T-helper 1 cell treated with Interleukin-12 subunit alpha and Interleukin-12 subunit beta and Interleukin-4 antibody, amounts not matched to agents 30 μg/mL and 1 μg/mL, for 36 hours (primary cell): Measurements from ENCODE around the gene PRKG2.
"Not testable (repeated sequence)": the region's sequence is repeated elsewhere in the genome, so short reads cannot be mapped to it uniquely, and the experiment has no call there.

Source experiments
- H3K27ac Mint-ChIP-seq: one replicate; pipeline ENCODE4 v1.8.0; 2021; ENCODE audit warnings: mild to moderate bottlenecking, mixed read lengths
- H3K27me3 Mint-ChIP-seq: one replicate; pipeline ENCODE4 v1.8.0; 2021; ENCODE audit warnings: low read depth, mixed read lengths
- H3K36me3 Mint-ChIP-seq: one replicate; pipeline ENCODE4 v1.8.0; 2021; ENCODE audit warnings: low read depth, mixed read lengths
- H3K4me1 Mint-ChIP-seq: one replicate; pipeline ENCODE4 v1.8.0; 2021; ENCODE audit warnings: low read depth, mixed read lengths
- H3K4me3 Mint-ChIP-seq: one replicate; pipeline ENCODE4 v1.8.0; 2021; ENCODE audit warnings: mild to moderate bottlenecking, moderate library complexity, mixed read lengths
- H3K9me3 Mint-ChIP-seq: one replicate; pipeline ENCODE4 v1.8.0; 2021; ENCODE audit warnings: mixed read lengths

PRKG2 gene

GRCh38 chr4:81227138-81227537, 12.1 kb upstream of the PRKG2 start:
- Mint-ChIP-seq H3K36me3 (no peaks in the 10 kb centered on the region), H3K9me3 (peaks cover 15% of the 10 kb centered on the region), H3K27ac (no peak overlapping the region), H3K4me3 (no peak overlapping the region), H3K27me3 (no peaks in the 10 kb centered on the region), H3K4me1 (no peaks in the 10 kb centered on the region)

- no peak overlapping the region for H3K27ac Mint-ChIP-seq
- H3K9me3 Mint-ChIP-seq = peaks cover 1% of the 10 kb centered on the region
- H3K27me3 Mint-ChIP-seq = peaks cover 1% of the 10 kb centered on the region
- H3K4me3 Mint-ChIP-seq = no peak overlapping the region
- H3K4me1 Mint-ChIP-seq = no peaks in the 10 kb centered on the region
- H3K36me3 Mint-ChIP-seq = no peaks in the 10 kb centered on the region
These were observed 10.2 kb upstream of the PRKG2 start for GRCh38 chr4:81225252-81225651.

- not testable (repeated sequence) for H3K4me3 Mint-ChIP-seq, H3K9me3 Mint-ChIP-seq, H3K27me3 Mint-ChIP-seq, H3K27ac Mint-ChIP-seq, H3K36me3 Mint-ChIP-seq, H3K4me1 Mint-ChIP-seq
These were observed 7.1 kb upstream of the PRKG2 start for GRCh38 chr4:81222082-81222472.

GRCh38 chr4:81221303-81222081, 6.5 kb upstream of the PRKG2 start:
- no peaks in the 10 kb centered on the region for H3K4me1 Mint-ChIP-seq
- H3K9me3 Mint-ChIP-seq = no peaks in the 10 kb centered on the region
- no peak overlapping the region for H3K4me3 Mint-ChIP-seq
- H3K27me3 Mint-ChIP-seq = peaks cover 13% of the 10 kb centered on the region
- H3K36me3 Mint-ChIP-seq = no peaks in the 10 kb centered on the region
- no peak overlapping the region for H3K27ac Mint-ChIP-seq

- Mint-ChIP-seq H3K9me3 (no peaks in the 10 kb centered on the region), H3K27ac (no peak overlapping the region), H3K4me3 (no peak overlapping the region), H3K27me3 (peaks cover 25% of the 10 kb centered on the region), H3K36me3 (no peaks in the 10 kb centered on the region), H3K4me1 (no peaks in the 10 kb centered on the region)
These were observed 5.2 kb upstream of the PRKG2 start for GRCh38 chr4:81220271-81220670.

GRCh38 chr4:81218206-81218605, 3.2 kb upstream of the PRKG2 start:
- Mint-ChIP-seq H3K9me3 (no peaks in the 10 kb centered on the region), H3K4me3 (no peak overlapping the region), H3K27me3 (peaks cover 27% of the 10 kb centered on the region), H3K27ac (no peak overlapping the region), H3K4me1 (peaks cover 1% of the 10 kb centered on the region), H3K36me3 (no peaks in the 10 kb centered on the region)

- no peak overlapping the region for H3K27ac Mint-ChIP-seq
- H3K4me1 Mint-ChIP-seq = peaks cover 1% of the 10 kb centered on the region
- H3K36me3 Mint-ChIP-seq = no peaks in the 10 kb centered on the region
- peaks cover 27% of the 10 kb centered on the region for H3K27me3 Mint-ChIP-seq
- H3K9me3 Mint-ChIP-seq = no peaks in the 10 kb centered on the region
- H3K4me3 Mint-ChIP-seq = no peak overlapping the region
These were observed 2.8 kb upstream of the PRKG2 start for GRCh38 chr4:81217779-81218178.

GRCh38 chr4:81215931-81216330, 909 bp upstream of the PRKG2 start:
- no peak overlapping the region for H3K27ac Mint-ChIP-seq
- no peaks in the 10 kb centered on the region for H3K36me3 Mint-ChIP-seq
- H3K27me3 Mint-ChIP-seq = peaks cover 37% of the 10 kb centered on the region
- H3K4me1 Mint-ChIP-seq = peaks cover 1% of the 10 kb centered on the region
- H3K4me3 Mint-ChIP-seq = no peak overlapping the region
- H3K9me3 Mint-ChIP-seq = no peaks in the 10 kb centered on the region

GRCh38 chr4:81214144-81214880, 710 bp downstream of the PRKG2 start:
- H3K9me3 Mint-ChIP-seq = no peaks in the 10 kb centered on the region
- H3K4me1 Mint-ChIP-seq = peaks cover 1% of the 10 kb centered on the region
- H3K27ac Mint-ChIP-seq = no peak overlapping the region
- no peaks in the 10 kb centered on the region for H3K36me3 Mint-ChIP-seq
- H3K27me3 Mint-ChIP-seq = peaks cover 34% of the 10 kb centered on the region
- peak overlapping the region; percentile 72 for H3K4me3 Mint-ChIP-seq

GRCh38 chr4:81213671-81214070, 1.4 kb downstream of the PRKG2 start:
- no peak overlapping the region for H3K27ac Mint-ChIP-seq
- H3K4me3 Mint-ChIP-seq = no peak overlapping the region
- no peaks in the 10 kb centered on the region for H3K36me3 Mint-ChIP-seq
- no peaks in the 10 kb centered on the region for H3K9me3 Mint-ChIP-seq
- H3K27me3 Mint-ChIP-seq = peaks cover 34% of the 10 kb centered on the region
- peaks cover 1% of the 10 kb centered on the region for H3K4me1 Mint-ChIP-seq

GRCh38 chr4:81211956-81212355, 3.1 kb downstream of the PRKG2 start:
- no peaks in the 10 kb centered on the region for H3K36me3 Mint-ChIP-seq
- H3K27ac Mint-ChIP-seq = no peak overlapping the region
- H3K27me3 Mint-ChIP-seq = peaks cover 30% of the 10 kb centered on the region
- H3K4me3 Mint-ChIP-seq = no peak overlapping the region
- peaks cover 1% of the 10 kb centered on the region for H3K4me1 Mint-ChIP-seq
- H3K9me3 Mint-ChIP-seq = no peaks in the 10 kb centered on the region

GRCh38 chr4:81207828-81208227, 7.2 kb downstream of the PRKG2 start:
- Mint-ChIP-seq H3K27me3 (peaks cover 20% of the 10 kb centered on the region), H3K9me3 (no peaks in the 10 kb centered on the region), H3K27ac (no peak overlapping the region), H3K4me1 (no peaks in the 10 kb centered on the region), H3K4me3 (no peak overlapping the region), H3K36me3 (no peaks in the 10 kb centered on the region)

GRCh38 chr4:81205302-81205701, 9.7 kb downstream of the PRKG2 start:
- Mint-ChIP-seq H3K9me3 (no peaks in the 10 kb centered on the region), H3K4me3 (no peak overlapping the region), H3K36me3 (no peaks in the 10 kb centered on the region), H3K4me1 (no peaks in the 10 kb centered on the region), H3K27ac (no peak overlapping the region), H3K27me3 (peaks cover 9% of the 10 kb centered on the region)

- H3K36me3 Mint-ChIP-seq = no peaks in the 10 kb centered on the region
These were observed 10.5 kb downstream of the PRKG2 start for GRCh38 chr4:81204571-81204970.

GRCh38 chr4:81199831-81200230, 15.2 kb downstream of the PRKG2 start:
- Mint-ChIP-seq H3K9me3 (no peaks in the 10 kb centered on the region), H3K27ac (no peak overlapping the region), H3K4me3 (no peak overlapping the region), H3K4me1 (no peaks in the 10 kb centered on the region), H3K36me3 (no peaks in the 10 kb centered on the region), H3K27me3 (peaks cover 4% of the 10 kb centered on the region)

More at GRCh38 chr4:81204571-81204970, 10.5 kb downstream of the PRKG2 start:
- Mint-ChIP-seq H3K4me1 (no peaks in the 10 kb centered on the region), H3K27ac (no peak overlapping the region), H3K9me3 (no peaks in the 10 kb centered on the region), H3K4me3 (no peak overlapping the region), H3K27me3 (peaks cover 9% of the 10 kb centered on the region)
